DOHH2 (cell line): Measurements from ENCODE around the gene RAB31.

Experiments
- H3F3A ChIP-seq: fragments of 200-600 bp; sonication (generic), shearing (Covaris generic); 2 replicates; pipeline ENCODE4 v1.6.0; 2016; ENCODE audit warnings: antibody characterized with exemption, mild to moderate bottlenecking; ENCODE audit not compliant: control insufficient read depth, insufficient read depth
- H3K27ac ChIP-seq: fragments of 200-600 bp; sonication (generic); 2 replicates; pipeline ENCODE4 v1.5.1; 2014; ENCODE audit warnings: low read depth, mild to moderate bottlenecking, low read length, moderate library complexity
- H3K27me3 ChIP-seq: fragments of 200-600 bp; sonication (generic); 2 replicates; pipeline ENCODE4 v1.6.1; 2014; ENCODE audit warnings: mild to moderate bottlenecking, low read length, mixed read lengths; ENCODE audit not compliant: control insufficient read depth
- H3K36me3 ChIP-seq: fragments of 200-600 bp; sonication (generic); 2 replicates; pipeline ENCODE4 v1.6.1; 2014; ENCODE audit warnings: mild to moderate bottlenecking, low read length, moderate library complexity, mixed read lengths; ENCODE audit not compliant: control insufficient read depth
- H3K4me1 ChIP-seq: fragments of 200-600 bp; sonication (generic); 2 replicates; pipeline ENCODE4 v1.6.1; 2014; ENCODE audit warnings: mild to moderate bottlenecking, low read length, mixed read lengths; ENCODE audit not compliant: control insufficient read depth
- H3K4me2 ChIP-seq: fragments of 200-600 bp; sonication (generic); 2 replicates; pipeline ENCODE4 v1.6.0; 2014; ENCODE audit warnings: mild to moderate bottlenecking, low read length, moderate library complexity
- H3K4me3 ChIP-seq: fragments of 200-600 bp; sonication (generic); 2 replicates; pipeline ENCODE4 v1.5.1; 2014; ENCODE audit warnings: mild to moderate bottlenecking, low read length, mixed read lengths
- H3K79me2 ChIP-seq: fragments of 200-600 bp; sonication (generic); 2 replicates; pipeline ENCODE4 v1.6.1; 2014; ENCODE audit warnings: mild to moderate bottlenecking, low read length, mixed read lengths; ENCODE audit not compliant: control insufficient read depth
- H3K9me2 ChIP-seq: fragments of 200-600 bp; sonication (generic); replicated peaks from 2 replicates; pipeline ENCODE4 v1.6.1; 2014; ENCODE audit warnings: mild to moderate bottlenecking, low read length, mixed read lengths; ENCODE audit not compliant: control insufficient read depth
- H3K9me3 ChIP-seq: fragments of 200-600 bp; sonication (generic); 2 replicates; pipeline ENCODE4 v1.6.1; 2014; ENCODE audit warnings: antibody characterized with exemption, low read length, mixed read lengths; ENCODE audit not compliant: control insufficient read depth, insufficient read depth
- H4K20me1 ChIP-seq: fragments of 200-600 bp; sonication (generic); 2 replicates; pipeline ENCODE4 v1.6.0; 2014; ENCODE audit warnings: low read depth, mild to moderate bottlenecking, antibody characterized with exemption, low read length, moderate library complexity; ENCODE audit not compliant: control insufficient read depth, insufficient read depth
- EZH2phosphoT487 ChIP-seq: fragments of 200-600 bp; sonication (generic); IDR thresholded peaks from 2 replicates; pipeline ENCODE4 v1.6.1; 2017; ENCODE audit warnings: borderline replicate concordance, mild to moderate bottlenecking, antibody characterized with exemption, low read length, moderate library complexity, mixed read lengths
- TF ChIP-seq, protein P1 (sequence below): fragments of 200-600 bp; sonication (generic); IDR thresholded peaks from one replicate; pipeline ENCODE4 v1.5.1; 2014; ENCODE audit warnings: antibody characterized with exemption, mild to moderate bottlenecking, low read depth, low read length; ENCODE audit not compliant: poor library complexity, severe bottlenecking

Gene RAB31

DNA sequence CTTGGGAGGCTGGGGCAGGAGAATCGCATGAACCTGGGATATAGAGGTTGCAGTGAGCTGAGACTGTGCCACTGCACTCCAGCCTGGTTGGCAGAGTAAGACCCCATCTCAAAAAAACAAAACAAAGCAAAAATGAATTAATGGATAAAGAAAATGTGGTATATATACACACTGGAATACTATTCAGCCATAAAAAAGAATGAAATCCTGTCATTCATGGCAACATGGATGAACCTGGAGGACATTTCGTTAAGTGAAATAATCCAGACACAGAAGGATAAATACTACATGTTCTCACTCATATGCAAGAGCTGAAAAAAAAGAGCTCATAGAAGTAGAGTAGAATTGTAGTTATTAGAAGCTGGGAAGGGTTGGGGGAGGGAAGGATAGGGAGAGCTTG lies 80.8 kb downstream of the RAB31 start:
- H3K4me1 ChIP-seq = no peaks in the 10 kb centered on the region
- no peaks in the 10 kb centered on the region for H3K27me3 ChIP-seq

GRCh38 chr18:9790261-9790660 lies 82.2 kb downstream of the RAB31 start:
- Histone ChIP-seq H3K36me3 (no peaks in the 10 kb centered on the region), H3K27ac (no peak overlapping the region), H3K9me2 (no peaks in the 10 kb centered on the region), H3K4me3 (no peak overlapping the region), H3F3A (no peaks in the 10 kb centered on the region), H3K4me1 (no peaks in the 10 kb centered on the region), H3K79me2 (no peaks in the 10 kb centered on the region), H4K20me1 (no peaks in the 10 kb centered on the region), H3K4me2 (no peak overlapping the region), H3K27me3 (no peaks in the 10 kb centered on the region), H3K9me3 (no peaks in the 10 kb centered on the region)
- no peak for TF ChIP-seq EZH2phosphoT487
- TF ChIP-seq, protein P1, sequence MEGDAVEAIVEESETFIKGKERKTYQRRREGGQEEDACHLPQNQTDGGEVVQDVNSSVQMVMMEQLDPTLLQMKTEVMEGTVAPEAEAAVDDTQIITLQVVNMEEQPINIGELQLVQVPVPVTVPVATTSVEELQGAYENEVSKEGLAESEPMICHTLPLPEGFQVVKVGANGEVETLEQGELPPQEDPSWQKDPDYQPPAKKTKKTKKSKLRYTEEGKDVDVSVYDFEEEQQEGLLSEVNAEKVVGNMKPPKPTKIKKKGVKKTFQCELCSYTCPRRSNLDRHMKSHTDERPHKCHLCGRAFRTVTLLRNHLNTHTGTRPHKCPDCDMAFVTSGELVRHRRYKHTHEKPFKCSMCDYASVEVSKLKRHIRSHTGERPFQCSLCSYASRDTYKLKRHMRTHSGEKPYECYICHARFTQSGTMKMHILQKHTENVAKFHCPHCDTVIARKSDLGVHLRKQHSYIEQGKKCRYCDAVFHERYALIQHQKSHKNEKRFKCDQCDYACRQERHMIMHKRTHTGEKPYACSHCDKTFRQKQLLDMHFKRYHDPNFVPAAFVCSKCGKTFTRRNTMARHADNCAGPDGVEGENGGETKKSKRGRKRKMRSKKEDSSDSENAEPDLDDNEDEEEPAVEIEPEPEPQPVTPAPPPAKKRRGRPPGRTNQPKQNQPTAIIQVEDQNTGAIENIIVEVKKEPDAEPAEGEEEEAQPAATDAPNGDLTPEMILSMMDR = no peak

More for the DNA sequence above, 80.8 kb downstream of the RAB31 start:
- H3K79me2 ChIP-seq = no peaks in the 10 kb centered on the region
- no peaks in the 10 kb centered on the region for H3F3A ChIP-seq
- no peak overlapping the region for H3K4me3 ChIP-seq
- H3K9me2 ChIP-seq = no peaks in the 10 kb centered on the region
- H4K20me1 ChIP-seq = no peaks in the 10 kb centered on the region
- no peaks in the 10 kb centered on the region for H3K36me3 ChIP-seq
- H3K27ac ChIP-seq = no peak overlapping the region
- no peak overlapping the region for H3K4me2 ChIP-seq
- TF ChIP-seq, protein P1 = no peak
- TF ChIP-seq EZH2phosphoT487 = no peak
- H3K9me3 ChIP-seq = no peaks in the 10 kb centered on the region

GRCh38 chr18:9791991-9792390 lies 83.9 kb downstream of the RAB31 start:
- Histone ChIP-seq H3K79me2 (no peaks in the 10 kb centered on the region), H3K4me3 (no peak overlapping the region), H3K27me3 (no peaks in the 10 kb centered on the region), H3K27ac (no peak overlapping the region), H3F3A (no peaks in the 10 kb centered on the region), H3K4me2 (no peak overlapping the region), H3K36me3 (no peaks in the 10 kb centered on the region), H3K4me1 (no peaks in the 10 kb centered on the region), H3K9me3 (no peaks in the 10 kb centered on the region), H3K9me2 (no peaks in the 10 kb centered on the region), H4K20me1 (no peaks in the 10 kb centered on the region)
- TF ChIP-seq, protein P1 = no peak
- TF ChIP-seq EZH2phosphoT487 = no peak
